NCI-H2227 (cell line): ENCODE measurements around the gene PHEX.
A peak's percentile ranks its signal among the peaks of the same experiment; 100 is the strongest.

Source experiments
- DNase-seq: peaks from one replicate; lab custom pipeline; 2025; ENCODE audit not compliant: unreplicated experiment; lab: John Stamatoyannopoulos, UW

Gene PHEX

DNA sequence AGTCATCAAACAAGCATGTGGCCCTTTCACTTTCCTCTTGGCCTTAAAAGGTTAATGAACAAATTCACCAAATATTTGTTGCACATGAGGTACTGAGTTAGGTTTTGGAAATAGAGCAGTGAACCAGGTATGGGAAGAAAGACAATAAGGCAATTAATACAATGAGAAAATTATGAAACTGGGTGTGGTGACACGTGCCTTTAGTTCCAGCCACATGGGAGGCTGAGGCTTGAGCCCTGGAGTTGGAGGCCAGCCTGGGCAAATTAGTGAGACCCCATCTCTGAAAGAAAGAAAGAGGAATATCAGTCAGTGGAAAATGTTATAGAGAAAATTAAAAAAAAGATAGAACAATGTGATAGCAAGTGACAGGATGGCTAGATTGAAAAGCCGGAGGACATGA, 8.1 kb downstream of the PHEX start:
- no peak for DNase-seq

DNA sequence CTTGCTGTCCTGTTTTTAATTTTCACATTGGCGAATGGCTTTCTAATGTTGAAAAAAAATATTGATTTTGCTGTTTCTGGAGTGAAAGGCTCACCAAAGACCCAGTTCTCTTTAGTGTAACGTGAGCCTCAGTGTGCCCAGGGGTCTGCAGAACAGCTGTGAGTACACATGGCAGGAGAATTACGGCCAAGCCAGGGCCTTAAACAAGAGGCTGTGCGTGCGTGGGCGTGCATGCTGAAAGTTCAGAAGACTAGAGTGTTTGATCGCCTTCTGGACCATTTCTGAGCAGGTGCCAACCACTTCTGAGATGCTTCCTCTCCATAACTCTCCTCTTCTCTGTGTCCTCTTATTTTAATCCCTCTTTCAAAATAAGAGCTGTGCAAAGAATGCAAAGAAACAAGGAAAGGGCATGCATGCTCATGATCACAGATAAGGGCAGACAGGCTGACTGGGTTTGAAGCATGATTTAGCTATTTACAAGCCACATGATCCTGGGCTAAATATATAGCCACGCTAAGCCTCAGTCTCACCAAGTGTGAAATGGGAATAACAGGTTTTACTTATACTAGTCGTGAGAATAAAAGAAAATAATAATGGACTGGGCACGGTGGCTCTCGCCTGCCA, 9.9 kb downstream of the PHEX start:
- DNase-seq: no peak

DNA sequence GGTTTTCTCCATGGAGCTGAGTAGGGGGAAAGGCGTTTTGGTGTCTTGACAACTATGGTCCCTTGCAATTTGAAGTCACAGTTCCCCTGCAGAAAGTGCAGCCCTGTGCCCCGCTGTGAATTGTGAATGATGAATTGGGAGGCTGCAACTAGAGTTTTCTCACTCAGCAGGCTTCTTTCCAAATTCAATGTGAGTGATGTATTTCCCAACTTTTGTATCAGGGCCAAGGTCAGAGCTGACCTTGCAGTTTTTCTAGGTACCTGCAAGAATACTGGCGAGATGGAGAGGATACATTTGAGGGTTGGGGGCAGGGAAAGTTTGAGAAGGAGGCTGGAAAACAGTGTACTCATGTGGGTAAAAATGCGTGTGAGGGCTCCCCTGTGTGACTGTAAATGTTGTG, 11.7 kb downstream of the PHEX start:
- no peak for DNase-seq

DNA sequence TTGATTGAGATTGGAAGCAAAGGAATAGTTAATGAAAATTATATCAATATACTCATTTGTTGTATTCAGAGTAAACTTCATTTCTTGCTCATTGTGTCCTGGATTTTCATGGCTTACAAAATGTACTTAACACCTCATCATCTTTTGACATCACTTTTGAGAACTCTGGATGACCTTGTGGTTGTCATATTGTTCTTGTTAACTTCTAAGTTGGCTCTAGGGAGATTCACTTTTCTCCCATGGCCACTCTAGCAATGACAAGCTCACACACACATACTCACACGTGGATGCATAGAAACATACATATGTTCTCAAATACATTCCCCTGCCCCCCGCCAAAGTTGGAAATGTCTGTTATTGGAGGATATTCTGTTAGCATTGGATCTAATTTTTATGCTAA, 15.3 kb downstream of the PHEX start:
- no peak for DNase-seq

DNA sequence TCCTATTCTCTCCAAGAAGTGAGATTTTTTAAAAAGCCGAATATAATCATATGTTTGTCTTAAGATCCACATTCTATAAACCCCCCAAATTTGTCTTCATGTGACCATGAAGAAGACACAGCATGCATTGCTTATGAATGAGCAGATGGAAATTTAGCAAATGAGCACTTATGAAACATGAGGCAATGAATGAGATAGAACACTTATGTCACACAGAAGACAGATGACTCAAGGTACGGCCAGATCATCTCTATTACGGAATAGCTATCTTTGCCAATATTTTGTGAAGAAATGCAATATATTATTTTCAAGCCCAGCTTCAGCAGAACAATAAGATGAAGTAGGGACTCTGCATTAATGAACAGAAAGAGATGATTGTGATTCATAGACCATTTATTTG, 21.4 kb downstream of the PHEX start:
- no peak for DNase-seq

DNA sequence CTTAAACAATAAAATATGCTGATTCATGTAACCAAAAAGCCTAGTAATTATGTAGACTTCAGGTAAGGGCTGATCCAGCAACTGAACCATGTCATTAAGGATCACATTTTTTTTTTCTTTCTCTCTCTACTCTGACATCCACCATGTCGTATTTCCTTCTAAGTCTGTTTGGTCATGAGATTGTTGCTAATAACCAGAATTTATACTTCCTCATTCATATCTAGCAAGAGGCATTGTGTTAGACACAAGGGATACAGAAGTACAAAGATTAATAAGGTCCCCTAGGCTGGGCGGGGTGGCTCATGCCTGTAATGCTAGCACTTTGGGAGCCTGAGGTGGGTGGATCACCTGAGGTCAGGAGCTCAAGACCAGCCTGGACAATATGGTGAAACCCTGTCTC, 24.1 kb downstream of the PHEX start:
- no peak for DNase-seq

DNA sequence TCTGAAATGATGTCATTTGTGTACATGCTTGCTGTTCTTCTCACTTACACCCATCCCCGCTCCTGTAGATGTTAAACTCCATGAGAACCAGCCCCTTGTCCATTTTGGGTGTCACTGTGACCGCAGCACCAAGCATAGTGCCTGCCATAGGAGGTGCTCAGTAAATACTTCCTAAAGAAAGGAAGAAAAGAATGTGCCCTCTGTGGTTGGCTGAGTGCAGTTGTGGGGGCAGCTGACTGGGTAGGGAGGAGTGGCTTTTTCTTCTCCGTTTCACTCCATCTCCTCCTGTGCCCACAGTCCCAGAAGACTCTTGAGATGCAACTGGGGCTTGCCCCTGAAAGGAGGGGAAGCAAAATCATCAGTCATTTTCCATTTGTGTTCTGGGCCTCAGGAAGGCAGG, 25.5 kb downstream of the PHEX start:
- no peak for DNase-seq

DNA sequence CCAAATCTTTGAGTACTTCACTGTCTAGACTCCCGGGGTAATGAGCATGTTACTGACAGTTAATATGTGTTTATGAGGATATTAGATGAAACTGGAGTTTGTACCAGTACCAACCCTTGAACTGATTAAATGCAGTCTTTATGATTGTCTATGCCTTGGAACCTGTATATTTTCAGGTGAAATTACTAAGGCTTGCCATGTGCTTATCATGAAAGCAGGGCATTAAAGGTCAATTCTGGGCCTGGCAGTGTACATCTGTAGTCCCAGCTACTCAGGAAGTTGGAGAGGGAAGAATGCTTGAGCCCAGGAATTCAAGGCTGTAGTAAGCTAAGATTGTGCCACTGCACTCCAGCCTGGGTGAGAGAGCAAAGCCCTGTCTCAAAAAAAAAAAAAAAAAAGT, 27.6 kb downstream of the PHEX start:
- DNase-seq: peak; percentile 53

DNA sequence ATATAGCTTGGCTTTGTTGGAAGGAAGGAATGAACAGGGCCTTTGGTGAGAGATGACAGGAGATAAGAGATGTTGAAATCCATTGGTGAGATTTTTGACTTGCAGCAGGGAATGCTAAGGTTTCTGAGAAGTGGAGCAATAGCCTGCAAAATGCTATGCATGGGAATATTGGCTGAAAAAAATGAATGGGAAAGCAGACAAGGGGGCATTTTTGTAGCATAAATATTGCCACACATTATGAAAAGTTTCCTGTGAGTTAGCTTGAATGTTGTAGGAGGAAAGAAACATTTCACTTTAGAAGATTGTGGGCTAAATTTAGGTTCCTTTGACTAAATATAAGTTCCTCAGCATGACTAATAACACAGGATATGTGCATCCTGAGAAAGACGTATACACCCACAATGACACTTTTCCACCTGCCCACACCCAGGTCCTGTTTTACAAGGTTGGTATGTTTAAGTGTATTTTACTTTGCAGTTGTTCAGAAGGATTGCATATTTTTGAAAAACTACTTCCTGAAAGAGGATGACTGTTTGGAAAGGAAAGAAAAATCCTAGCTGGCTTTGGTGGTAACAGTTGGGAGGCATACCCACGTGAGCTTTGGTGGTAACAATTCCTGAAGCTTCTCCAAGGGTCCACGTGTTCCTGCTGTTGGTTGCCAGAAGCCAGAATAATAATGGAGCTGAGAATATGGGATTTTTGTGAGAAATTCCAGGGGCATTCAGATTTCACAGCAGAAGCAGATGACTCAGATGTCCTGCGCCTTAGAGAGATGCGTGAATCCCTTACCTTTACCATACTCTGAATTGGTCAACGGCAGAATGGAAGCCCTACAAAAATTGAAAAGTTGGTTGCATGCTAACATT, 28.5 kb downstream of the PHEX start:
- DNase-seq: no peak

DNA sequence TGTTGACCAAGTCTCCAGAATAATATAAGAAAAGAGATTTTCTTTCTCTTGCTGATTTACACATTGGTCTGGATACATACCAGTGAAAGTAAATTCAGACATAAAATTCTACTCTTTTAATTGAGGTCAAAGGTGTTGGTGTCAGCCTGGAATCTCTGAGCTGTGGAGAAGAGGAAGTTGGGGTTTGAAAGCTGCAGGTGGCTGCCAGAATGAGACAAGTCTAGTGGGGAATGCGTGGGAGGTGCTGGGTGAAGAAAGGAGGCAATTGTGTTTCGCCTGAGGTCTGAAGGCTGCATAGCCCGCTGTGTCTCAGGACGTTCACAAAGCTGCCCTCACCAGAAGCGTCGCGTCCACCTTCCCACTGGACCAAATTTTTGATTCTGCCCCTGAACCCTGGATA, 31.2 kb downstream of the PHEX start:
- no peak for DNase-seq

DNA sequence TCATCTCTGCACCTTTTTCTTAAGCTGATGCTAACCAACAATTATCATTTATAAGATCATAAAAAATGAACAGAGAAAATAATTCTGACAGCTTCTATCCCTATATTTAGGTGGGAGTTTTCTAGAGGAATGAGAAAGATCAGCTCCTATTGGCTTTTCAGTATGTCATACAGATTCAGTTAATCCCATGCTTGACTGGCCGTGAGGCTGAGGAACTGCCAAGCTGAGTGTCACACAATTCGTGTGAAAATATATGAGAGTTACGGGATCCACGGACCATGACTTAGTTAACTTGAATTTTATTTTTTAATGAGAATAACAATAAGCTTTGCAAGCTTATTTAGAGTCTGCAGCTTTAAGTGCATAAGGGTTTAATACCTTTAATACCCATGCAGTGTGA, 37.5 kb downstream of the PHEX start:
- peak; percentile 59 for DNase-seq

DNA sequence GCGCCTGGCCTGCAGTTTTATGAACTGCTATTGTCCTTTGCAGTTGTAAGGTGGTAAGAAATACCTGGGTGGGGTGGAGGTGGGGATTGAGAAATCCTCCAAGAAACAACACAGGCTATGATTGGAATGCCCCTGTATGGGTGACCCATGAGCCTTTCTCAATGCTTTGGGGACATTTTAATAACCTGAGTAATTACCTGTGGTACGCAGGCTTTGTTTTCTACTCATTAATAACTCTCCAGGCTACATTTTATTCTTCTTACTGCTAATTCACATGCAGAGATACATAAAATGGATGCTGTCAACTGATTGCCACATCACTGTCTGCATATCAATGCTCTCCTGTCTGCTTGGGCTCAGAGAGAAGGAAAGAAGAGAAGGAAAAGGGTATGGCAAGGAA, 41.8 kb downstream of the PHEX start:
- DNase-seq: no peak

DNA sequence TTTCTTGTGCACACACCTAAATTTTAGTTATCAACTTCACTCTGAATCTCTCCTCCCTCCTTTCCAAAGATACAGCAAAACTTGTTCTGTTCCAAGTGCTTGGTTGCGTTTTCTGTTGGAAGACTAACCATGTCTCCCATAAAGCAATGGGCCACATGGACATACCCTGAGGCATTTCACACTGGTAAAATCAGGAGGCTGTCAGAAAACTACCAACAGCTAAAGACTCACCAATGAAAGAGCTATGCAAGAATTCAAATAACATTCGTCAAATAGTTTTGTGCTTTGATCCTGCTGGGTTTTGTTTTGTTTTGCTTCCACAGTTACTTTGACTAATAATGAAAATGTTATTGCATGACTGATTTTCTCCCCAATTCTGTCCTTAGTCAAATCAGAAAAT, 46.0 kb downstream of the PHEX start:
- DNase-seq: no peak

DNA sequence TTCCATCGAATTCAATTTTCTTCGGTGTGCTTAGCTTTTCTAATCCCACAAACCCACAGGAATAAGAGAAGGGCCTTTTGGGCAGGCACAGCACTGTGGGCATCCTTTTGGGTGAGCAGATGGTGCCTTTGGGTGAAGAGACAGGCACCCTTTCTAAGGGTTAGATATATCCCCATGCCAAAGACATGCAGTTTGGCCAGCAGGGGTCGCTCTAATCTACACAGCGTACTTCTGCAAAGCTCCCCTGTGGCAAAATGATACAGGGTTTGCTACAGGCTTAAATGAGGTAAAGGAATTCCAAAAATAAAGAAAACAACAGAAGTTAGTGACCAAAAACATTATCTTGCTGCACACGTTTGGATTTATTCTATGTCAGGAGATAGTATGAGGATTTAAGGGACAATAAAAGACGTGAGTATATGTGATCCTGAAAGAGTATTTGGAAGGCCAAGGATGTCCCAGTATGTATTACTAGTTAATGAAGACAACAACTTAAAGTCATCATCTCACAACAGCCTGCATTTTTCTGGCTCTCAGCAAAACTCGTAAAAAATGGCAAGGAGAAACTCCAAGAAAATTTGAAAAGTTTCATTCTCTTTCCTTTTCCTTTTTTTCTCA, 49.5 kb downstream of the PHEX start:
- DNase-seq: peak; percentile 59

DNA sequence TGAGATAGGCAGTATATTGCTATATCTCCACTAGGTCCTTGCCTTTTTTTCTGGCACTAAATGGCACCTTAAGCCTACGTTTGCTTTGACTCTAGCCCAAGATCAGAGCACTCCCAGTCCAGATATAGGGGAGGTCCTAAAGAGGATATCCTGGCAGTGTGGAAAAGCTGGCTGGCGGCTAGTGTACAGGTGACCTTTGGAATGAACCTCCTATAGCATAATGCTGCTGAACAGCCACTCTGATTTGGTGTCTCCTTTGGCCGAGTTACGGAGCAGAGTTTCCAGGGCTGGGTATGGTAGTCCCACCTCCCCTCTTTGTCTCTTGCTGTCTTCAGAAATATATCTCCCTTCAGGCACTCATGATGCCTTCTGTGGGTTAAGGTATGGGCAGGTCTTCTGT, 53.9 kb downstream of the PHEX start:
- DNase-seq: no peak

DNA sequence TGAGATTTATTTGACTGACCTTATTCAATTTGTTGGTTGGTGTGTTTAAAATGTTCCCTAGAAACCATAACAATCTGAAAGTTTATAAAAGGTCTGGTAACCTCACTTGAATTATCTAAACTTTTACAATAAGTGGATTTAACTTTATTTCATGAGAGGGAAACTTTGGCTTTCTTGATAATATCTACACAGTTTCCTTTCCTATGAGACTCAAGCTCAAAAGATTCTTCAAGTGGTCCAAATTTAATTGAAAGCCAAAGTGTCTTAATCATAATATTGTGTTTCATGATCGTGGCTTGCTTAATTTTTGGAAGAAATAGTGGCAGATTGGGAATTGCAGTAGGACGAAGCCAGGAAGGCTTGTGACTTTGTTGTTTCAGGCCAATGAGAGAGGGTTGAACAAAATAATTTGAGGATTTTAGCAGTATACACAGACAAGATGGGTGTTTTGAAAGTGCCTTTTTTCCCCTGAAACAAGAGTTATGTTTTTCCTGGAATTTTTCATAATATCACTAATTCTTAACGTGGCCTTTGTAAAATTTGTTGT, 55.0 kb downstream of the PHEX start:
- no peak for DNase-seq

DNA sequence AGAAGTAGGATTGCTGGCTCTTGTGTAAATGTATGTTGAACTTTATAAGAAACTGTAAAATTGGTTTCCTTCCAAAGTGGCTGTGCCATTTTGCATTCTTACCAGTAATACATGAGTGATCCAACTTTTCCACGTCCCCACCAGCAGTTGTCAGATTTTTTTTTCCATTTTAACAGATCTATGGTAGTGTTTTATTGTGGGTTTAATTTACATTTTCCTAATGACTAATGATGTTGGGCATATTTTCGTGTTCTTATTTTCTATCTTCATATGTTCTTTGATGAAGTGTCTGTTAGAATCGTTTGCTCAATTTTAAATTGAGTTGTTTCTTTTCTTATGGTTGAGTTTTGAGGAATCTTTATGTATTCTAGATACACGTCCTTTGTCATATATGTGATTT, 56.2 kb downstream of the PHEX start:
- DNase-seq: no peak

DNA sequence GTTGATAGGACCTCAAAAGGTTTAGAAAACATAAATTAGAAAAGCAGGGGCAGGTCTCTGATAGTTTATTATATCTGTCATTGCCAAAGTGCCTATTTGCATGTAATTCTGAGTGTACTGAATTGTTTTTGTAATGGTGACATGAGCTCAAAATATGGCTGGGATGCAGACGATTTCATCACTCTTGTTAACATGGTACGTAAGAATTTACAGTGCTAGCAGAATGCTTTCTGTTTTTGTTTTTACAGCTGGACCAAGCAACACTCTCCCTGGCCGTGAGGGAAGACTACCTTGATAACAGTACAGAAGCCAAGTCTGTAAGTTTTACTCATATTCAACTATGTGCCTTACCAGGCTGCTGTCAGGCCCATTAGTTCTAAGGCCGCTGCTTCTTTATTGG, 58.1 kb downstream of the PHEX start:
- DNase-seq: no peak

DNA sequence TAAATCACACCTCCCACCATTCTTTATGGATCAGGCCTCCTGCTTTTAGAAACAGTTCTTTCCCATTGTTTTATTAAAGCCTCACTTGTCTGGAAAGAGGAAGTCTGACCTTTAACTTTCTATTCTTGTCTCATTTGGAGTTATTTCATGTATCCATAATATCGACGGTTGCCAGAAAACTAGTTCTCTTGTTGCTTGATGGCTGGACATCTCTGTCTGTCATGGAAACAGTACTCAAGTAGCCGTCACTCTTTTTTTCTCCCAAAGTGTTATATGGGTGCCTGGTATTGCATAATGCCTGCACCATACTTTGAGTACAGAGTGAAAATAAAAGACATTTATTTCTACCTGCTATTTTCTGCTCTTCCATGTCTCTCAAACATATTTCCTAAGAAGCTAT, 61.4 kb downstream of the PHEX start:
- DNase-seq: no peak

DNA sequence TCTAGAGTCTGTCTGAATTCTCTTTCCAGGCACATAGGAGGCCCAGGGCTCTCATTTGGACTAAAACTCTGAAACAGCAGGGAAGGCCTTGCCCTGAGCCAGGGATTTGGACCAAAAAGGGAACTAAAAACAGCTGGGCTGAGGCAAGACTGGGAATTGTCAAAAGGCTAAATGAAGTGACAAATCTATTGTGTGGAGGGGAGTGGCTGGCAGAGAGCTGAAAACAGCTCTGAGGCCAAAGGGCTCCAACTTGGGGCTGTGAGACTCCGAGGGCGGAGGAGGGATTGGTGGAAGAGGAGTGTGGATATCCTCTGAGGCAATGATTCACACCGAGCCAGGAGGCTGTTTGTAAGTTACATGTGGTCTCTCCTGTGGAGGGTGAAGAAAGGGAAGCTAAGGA, 63.2 kb downstream of the PHEX start:
- peak; percentile 11 for DNase-seq

DNA sequence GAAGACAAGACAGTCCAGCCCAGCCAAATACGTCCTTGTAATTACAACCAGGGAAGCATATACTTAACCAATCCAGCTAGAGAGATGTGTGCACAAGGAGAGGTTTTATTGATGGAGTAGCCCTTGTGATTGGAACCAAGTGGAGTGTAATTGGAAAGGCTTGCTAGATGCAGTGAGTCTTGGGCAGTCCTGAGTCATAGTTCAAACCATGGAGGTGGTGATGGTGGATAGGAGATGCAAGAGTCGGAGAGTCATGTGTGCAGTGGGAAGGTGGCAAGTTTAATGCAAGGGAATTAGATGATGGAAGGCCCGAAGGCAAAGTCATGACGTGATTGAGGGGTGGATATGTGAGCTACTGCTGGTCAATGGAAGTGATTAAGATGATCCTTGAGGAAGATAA, 63.7 kb downstream of the PHEX start:
- DNase-seq: no peak

DNA sequence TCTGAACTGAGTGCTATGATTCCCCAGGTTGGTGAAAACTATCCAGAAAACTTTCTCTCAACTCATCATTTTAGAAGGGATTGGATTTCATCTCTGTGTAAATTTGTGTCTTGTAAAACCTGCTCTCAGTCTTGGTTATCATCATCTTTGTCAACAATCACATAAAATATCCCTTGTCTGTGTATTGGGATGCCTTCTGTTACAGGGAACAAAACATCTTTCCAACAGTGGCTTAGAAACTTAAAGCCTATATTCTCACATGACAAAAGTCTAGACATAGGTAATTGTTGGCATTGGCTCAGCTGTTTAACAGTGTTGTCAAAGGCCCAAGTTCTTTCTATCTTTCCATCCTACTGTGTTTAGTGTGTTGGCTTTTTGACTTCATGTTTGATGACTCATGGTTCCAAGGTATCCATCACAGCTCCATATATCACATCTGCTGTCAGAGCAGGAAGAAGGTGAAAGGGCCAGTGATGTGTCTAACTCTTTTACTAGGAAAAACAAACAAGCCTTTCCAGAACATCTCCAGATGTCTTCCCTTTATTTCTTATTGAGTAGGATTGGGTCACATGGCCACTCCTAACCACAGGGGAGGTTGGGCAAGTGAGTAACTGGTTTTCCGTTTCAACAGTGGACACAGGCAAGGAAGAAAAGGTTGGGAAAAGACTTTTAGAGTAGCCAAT, 65.0 kb downstream of the PHEX start:
- no peak for DNase-seq
